Measurements from ENCODE around the gene COL18A1.

COL18A1 gene

DNA sequence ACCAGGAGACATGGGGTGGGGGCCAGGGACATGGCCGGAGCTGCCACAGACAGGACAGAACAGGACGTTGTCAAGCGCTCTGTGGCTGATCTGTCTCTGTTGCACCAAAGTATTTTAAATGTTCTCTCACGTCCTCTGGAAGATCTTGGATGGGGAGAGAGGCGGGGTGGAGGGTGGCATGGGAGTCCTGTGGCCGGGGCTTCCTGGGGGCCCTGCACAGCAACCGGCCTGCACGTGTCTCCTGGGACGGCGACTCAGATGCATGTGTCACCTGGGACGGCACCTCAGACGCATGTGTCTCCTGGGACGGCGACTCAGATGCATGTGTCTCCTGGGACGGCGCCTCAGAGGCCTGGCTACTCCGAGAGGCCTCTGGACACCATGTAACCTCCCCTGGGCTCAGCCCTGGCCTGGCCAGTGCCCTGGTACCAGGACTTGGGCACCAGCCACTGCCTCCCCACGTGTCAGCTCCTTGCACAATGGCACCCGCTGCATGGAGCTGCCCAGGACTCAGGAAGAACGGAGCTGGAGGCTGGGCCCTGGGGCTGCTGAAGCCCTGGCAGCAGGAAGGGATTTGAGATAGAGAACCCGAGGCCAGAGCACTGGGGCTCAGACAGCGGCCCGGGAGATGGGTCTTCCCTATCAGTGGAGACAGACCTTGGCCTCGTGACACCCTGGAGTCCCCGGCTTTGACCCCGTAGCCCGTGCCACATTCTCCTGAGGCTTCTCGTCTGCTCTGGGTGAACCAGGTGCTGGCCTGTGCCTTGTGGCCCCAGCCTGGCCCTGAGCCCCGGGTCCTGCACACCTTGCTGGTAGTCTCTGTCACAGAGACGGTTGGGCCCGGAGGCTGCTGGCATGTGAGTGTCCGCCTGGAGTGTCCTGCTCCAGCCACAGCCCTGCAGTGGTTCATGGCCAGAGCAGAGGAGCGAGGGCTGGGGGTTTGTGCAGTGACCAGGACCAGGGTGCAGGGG lies 152.0 kb downstream of the COL18A1 start:
- no peak for DNase-seq
- Histone ChIP-seq H3K27me3 (ENCODE audit: insufficient read depth, low read length, poor library complexity) (no peaks in the 10 kb centered on the region), H4K20me1 (ENCODE audit: insufficient read depth, low read length) (no peaks in the 10 kb centered on the region), H3K36me3 (ENCODE audit: insufficient read depth, low read length) (no peaks in the 10 kb centered on the region; the same call in 1 of the 2 replicates), H3K27ac (ENCODE audit: low read length) (no peak overlapping the region), H3K9me3 (ENCODE audit: insufficient read depth, low read length, severe bottlenecking) (no peaks in the 10 kb centered on the region), H3K4me1 (ENCODE audit: insufficient read depth, low read length) (peaks cover 19% of the 10 kb centered on the region), H3K79me2 (ENCODE audit: insufficient read depth, low read length) (0 out of 2 replicates have a peak, but pooled peaks cover 2% of the 10 kb centered on the region), H3K9ac (ENCODE audit: low read depth, low read length) (no peak overlapping the region), H3K4me3 (ENCODE audit: low read depth in 1 of 2, low read length in 2 of 2) (no peak overlapping the region), H3K4me2 (ENCODE audit: insufficient read depth, low read length) (no peak overlapping the region), H2AFZ (ENCODE audit: low read depth, low read length) (no peak overlapping the region)
- TF ChIP-seq CTCF (IDR thresholded peaks at IDR 0.05; ENCODE audit: borderline replicate concordance, extremely low read depth, low read length, poor library complexity, severe bottlenecking) (no peak), EZH2 (IDR thresholded peaks at IDR 0.05; ENCODE audit: borderline replicate concordance, low read depth, low read length, severe bottlenecking) (no peak)
- no peak for ATAC-seq (ENCODE audit: insufficient read depth, low read depth)

GRCh38 chr21:45557616-45558043 lies 152.7 kb downstream of the COL18A1 start:
- TF ChIP-seq CTCF (IDR thresholded peaks at IDR 0.05; ENCODE audit: borderline replicate concordance, extremely low read depth, low read length, poor library complexity, severe bottlenecking) (no peak), EZH2 (IDR thresholded peaks at IDR 0.05; ENCODE audit: borderline replicate concordance, low read depth, low read length, severe bottlenecking) (no peak)
- no peak overlapping the region for H3K4me3 ChIP-seq (ENCODE audit: low read depth in 1 of 2, low read length in 2 of 2)
- no peaks in the 10 kb centered on the region for H4K20me1 ChIP-seq (ENCODE audit: insufficient read depth, low read length)
- DNase-seq: no peak
- no peak overlapping the region for H3K4me2 ChIP-seq (ENCODE audit: insufficient read depth, low read length)
- no peak overlapping the region for H3K9ac ChIP-seq (ENCODE audit: low read depth, low read length)
- ATAC-seq (ENCODE audit: insufficient read depth, low read depth): no peak
- H3K9me3 ChIP-seq (ENCODE audit: insufficient read depth, low read length, severe bottlenecking): no peaks in the 10 kb centered on the region
- H3K27ac ChIP-seq (ENCODE audit: low read length): no peak overlapping the region
- H3K36me3 ChIP-seq (ENCODE audit: insufficient read depth, low read length): no peaks in the 10 kb centered on the region; the same call in 1 of the 2 replicates
- H3K4me1 ChIP-seq (ENCODE audit: insufficient read depth, low read length): peaks cover 12% of the 10 kb centered on the region
- H3K79me2 ChIP-seq (ENCODE audit: insufficient read depth, low read length): 0 out of 2 replicates have a peak, but pooled peaks cover 2% of the 10 kb centered on the region
- H3K27me3 ChIP-seq (ENCODE audit: insufficient read depth, low read length, poor library complexity): no peaks in the 10 kb centered on the region
- H2AFZ ChIP-seq (ENCODE audit: low read depth, low read length): no peak overlapping the region

- peaks cover 7% of the 10 kb centered on the region for H3K4me1 ChIP-seq (ENCODE audit: insufficient read depth, low read length)
- H3K9ac ChIP-seq (ENCODE audit: low read depth, low read length): no peak overlapping the region
- no peak overlapping the region for H3K4me3 ChIP-seq (ENCODE audit: low read depth in 1 of 2, low read length in 2 of 2)
- H3K27ac ChIP-seq (ENCODE audit: low read length): no peak overlapping the region
- H3K9me3 ChIP-seq (ENCODE audit: insufficient read depth, low read length, severe bottlenecking): no peaks in the 10 kb centered on the region
- H4K20me1 ChIP-seq (ENCODE audit: insufficient read depth, low read length): no peaks in the 10 kb centered on the region
- DNase-seq (no peak), ATAC-seq (ENCODE audit: insufficient read depth, low read depth) (no peak)
- no peak overlapping the region for H2AFZ ChIP-seq (ENCODE audit: low read depth, low read length)
- TF ChIP-seq CTCF (IDR thresholded peaks at IDR 0.05; ENCODE audit: borderline replicate concordance, extremely low read depth, low read length, poor library complexity, severe bottlenecking): no peak
- TF ChIP-seq EZH2 (IDR thresholded peaks at IDR 0.05; ENCODE audit: borderline replicate concordance, low read depth, low read length, severe bottlenecking): no peak
- H3K36me3 ChIP-seq (ENCODE audit: insufficient read depth, low read length): no peaks in the 10 kb centered on the region
- no peaks in the 10 kb centered on the region for H3K27me3 ChIP-seq (ENCODE audit: insufficient read depth, low read length, poor library complexity)
- no peaks in the 10 kb centered on the region for H3K79me2 ChIP-seq (ENCODE audit: insufficient read depth, low read length)
- no peak overlapping the region for H3K4me2 ChIP-seq (ENCODE audit: insufficient read depth, low read length)
Observed at GRCh38 chr21:45558044-45558721, 153.2 kb downstream of the COL18A1 start.
